T-helper 17 cell (primary cell): ENCODE data around the gene SCARB1. TPM values are rescaled to one million over a fixed set of nuclear protein-coding genes. Genes with fewer than 3 reads are reported as not detected.
A peak's percentile ranks its signal among the peaks of the same experiment; 100 is the strongest.

Source experiments
- ATAC-seq: fragments of 150-1000 bp; cut with Tn5 transposase; 2 replicates; pipeline ENCODE4 v1.10.0; 2021; ENCODE audit warnings: mild to moderate bottlenecking, moderate library complexity
- DNase-seq, 3 donors: peaks; one replicate each; pipeline versions ENCODE4 v3.0.0 to v3.0.0-alpha.2; 2020 to 2021
- H3K9me3 ChIP-seq: one replicate; pipeline ENCODE4 v1.7.0; 2013; ENCODE audit warnings: low read length, mild to moderate bottlenecking; ENCODE audit not compliant: control insufficient read depth, poor library complexity, severe bottlenecking
- H3K27ac Mint-ChIP-seq: one replicate; pipeline ENCODE4 v1.8.0; 2022; ENCODE audit warnings: mild to moderate bottlenecking, moderate library complexity, mixed read lengths
- H3K27me3 Mint-ChIP-seq: one replicate; pipeline ENCODE4 v1.8.0; 2022; ENCODE audit warnings: mixed read lengths
- H3K36me3 Mint-ChIP-seq: one replicate; pipeline ENCODE4 v1.8.0; 2022; ENCODE audit warnings: low read depth, mixed read lengths
- H3K4me1 Mint-ChIP-seq: one replicate; pipeline ENCODE4 v1.8.0; 2022; ENCODE audit warnings: mild to moderate bottlenecking, mixed read lengths
- H3K4me3 Mint-ChIP-seq: one replicate; pipeline ENCODE4 v1.8.0; 2022; ENCODE audit warnings: mild to moderate bottlenecking, moderate library complexity, mixed read lengths
- total RNA-seq, 4 donors: library from RNA in 2 of 4; stranded (reverse) in 2 of 4; gene quantifications; one replicate each; pipeline ENCODE4 v1.2.3 and lab custom pipeline; 2022 to 2026

The SCARB1 gene
- total RNA-seq, 2 donors from 2014 or later: 1.3 to 1.7 TPM

- H3K36me3 Mint-ChIP-seq: peaks cover 3% of the 10 kb centered on the region
- no peak overlapping the region for H3K4me3 Mint-ChIP-seq
- ATAC-seq (no peak), DNase-seq (no peak)
- peaks cover 57% of the 10 kb centered on the region for H3K27me3 Mint-ChIP-seq
- peaks cover 2% of the 10 kb centered on the region for H3K4me1 Mint-ChIP-seq
- H3K27ac Mint-ChIP-seq: no peak overlapping the region
- no peaks in the 10 kb centered on the region for H3K9me3 ChIP-seq
Observed at GRCh38 chr12:124757329-124757728, 106.3 kb downstream of the SCARB1 start.

- Mint-ChIP-seq H3K4me3 (no peak overlapping the region), H3K27me3 (peaks cover 58% of the 10 kb centered on the region), H3K4me1 (peaks cover 2% of the 10 kb centered on the region), H3K27ac (no peak overlapping the region), H3K36me3 (peaks cover 3% of the 10 kb centered on the region)
- no peaks in the 10 kb centered on the region for H3K9me3 ChIP-seq
- no peak for ATAC-seq
- DNase-seq: no peak
Observed at GRCh38 chr12:124756760-124757159, 106.9 kb downstream of the SCARB1 start.

GRCh38 chr12:124756166-124756565, 107.5 kb downstream of the SCARB1 start:
- Mint-ChIP-seq H3K4me3 (no peak overlapping the region), H3K36me3 (peaks cover 3% of the 10 kb centered on the region), H3K27ac (no peak overlapping the region), H3K4me1 (peaks cover 5% of the 10 kb centered on the region), H3K27me3 (peaks cover 59% of the 10 kb centered on the region)
- ATAC-seq: no peak
- DNase-seq: no peak
- H3K9me3 ChIP-seq: no peaks in the 10 kb centered on the region

- Mint-ChIP-seq H3K36me3 (peaks cover 5% of the 10 kb centered on the region), H3K27ac (peak overlapping the region; percentile 19), H3K4me1 (peaks cover 7% of the 10 kb centered on the region), H3K27me3 (peaks cover 59% of the 10 kb centered on the region), H3K4me3 (no peak overlapping the region)
- no peak for ATAC-seq
- H3K9me3 ChIP-seq: no peaks in the 10 kb centered on the region
- DNase-seq: no peak
Observed at GRCh38 chr12:124755801-124756148, 107.9 kb downstream of the SCARB1 start.

- DNase-seq: no peak
- H3K9me3 ChIP-seq: no peaks in the 10 kb centered on the region
- peaks cover 5% of the 10 kb centered on the region for H3K36me3 Mint-ChIP-seq
- H3K27ac Mint-ChIP-seq: peak overlapping the region; percentile 19
- H3K4me1 Mint-ChIP-seq: peaks cover 7% of the 10 kb centered on the region
- no peak overlapping the region for H3K4me3 Mint-ChIP-seq
- no peak for ATAC-seq
- H3K27me3 Mint-ChIP-seq: peaks cover 57% of the 10 kb centered on the region
Observed at GRCh38 chr12:124754949-124755800, 108.5 kb downstream of the SCARB1 start.

- no peak overlapping the region for H3K4me3 Mint-ChIP-seq
- H3K36me3 Mint-ChIP-seq: peaks cover 5% of the 10 kb centered on the region
- DNase-seq (no peak), ATAC-seq (no peak)
- H3K9me3 ChIP-seq: no peaks in the 10 kb centered on the region
- no peak overlapping the region for H3K27ac Mint-ChIP-seq
- H3K4me1 Mint-ChIP-seq: peaks cover 7% of the 10 kb centered on the region
- H3K27me3 Mint-ChIP-seq: peaks cover 52% of the 10 kb centered on the region
Observed at GRCh38 chr12:124754491-124754890, 109.2 kb downstream of the SCARB1 start.

GRCh38 chr12:124753993-124754392, 109.7 kb downstream of the SCARB1 start:
- Mint-ChIP-seq H3K27ac (no peak overlapping the region), H3K27me3 (peaks cover 47% of the 10 kb centered on the region), H3K4me1 (peaks cover 7% of the 10 kb centered on the region), H3K4me3 (no peak overlapping the region), H3K36me3 (peaks cover 5% of the 10 kb centered on the region)
- no peak for ATAC-seq
- H3K9me3 ChIP-seq: no peaks in the 10 kb centered on the region
- no peak for DNase-seq

- Mint-ChIP-seq H3K27me3 (peaks cover 50% of the 10 kb centered on the region), H3K4me1 (peaks cover 7% of the 10 kb centered on the region), H3K27ac (no peak overlapping the region), H3K4me3 (no peak overlapping the region), H3K36me3 (peaks cover 5% of the 10 kb centered on the region)
- no peak for ATAC-seq
- H3K9me3 ChIP-seq: no peaks in the 10 kb centered on the region
- no peak for DNase-seq
Observed at GRCh38 chr12:124753228-124753591, 110.5 kb downstream of the SCARB1 start.

GRCh38 chr12:124752437-124753227, 111.0 kb downstream of the SCARB1 start:
- no peak for DNase-seq
- no peaks in the 10 kb centered on the region for H3K9me3 ChIP-seq
- Mint-ChIP-seq H3K36me3 (peaks cover 3% of the 10 kb centered on the region), H3K27me3 (peaks cover 50% of the 10 kb centered on the region), H3K4me3 (no peak overlapping the region), H3K27ac (no peak overlapping the region), H3K4me1 (peaks cover 7% of the 10 kb centered on the region)
- no peak for ATAC-seq

- Mint-ChIP-seq H3K4me3 (no peak overlapping the region), H3K4me1 (peaks cover 7% of the 10 kb centered on the region), H3K36me3 (peaks cover 2% of the 10 kb centered on the region), H3K27me3 (peaks cover 50% of the 10 kb centered on the region), H3K27ac (no peak overlapping the region)
- DNase-seq (no peak), ATAC-seq (no peak)
- H3K9me3 ChIP-seq: no peaks in the 10 kb centered on the region
Observed at GRCh38 chr12:124751654-124752355, 111.9 kb downstream of the SCARB1 start.

- H3K9me3 ChIP-seq: no peaks in the 10 kb centered on the region
- Mint-ChIP-seq H3K4me3 (no peak overlapping the region), H3K27ac (no peak overlapping the region), H3K36me3 (peaks cover 2% of the 10 kb centered on the region), H3K27me3 (peaks cover 57% of the 10 kb centered on the region), H3K4me1 (peaks cover 12% of the 10 kb centered on the region)
- DNase-seq (no peak), ATAC-seq (no peak)
Observed at GRCh38 chr12:124750787-124751471, 112.7 kb downstream of the SCARB1 start.

GRCh38 chr12:124750149-124750656, 113.5 kb downstream of the SCARB1 start:
- no peak for ATAC-seq
- Mint-ChIP-seq H3K27ac (no peak overlapping the region), H3K36me3 (peaks cover 2% of the 10 kb centered on the region), H3K4me3 (no peak overlapping the region), H3K4me1 (peaks cover 15% of the 10 kb centered on the region), H3K27me3 (peaks cover 58% of the 10 kb centered on the region)
- H3K9me3 ChIP-seq: no peaks in the 10 kb centered on the region
- DNase-seq: no peak
